IMR-90 (cell line): ENCODE results near the gene MON1A. TPM values are rescaled to one million over a fixed set of nuclear protein-coding genes. Genes with fewer than 3 reads are reported as not detected.

ENCODE experiments used
- ATAC-seq: fragments of 200-7000 bp; cut with Tn5 transposase; 2 replicates; pipeline ENCODE4 v1.9.1; 2020; ENCODE audit warnings: low read depth, mild to moderate bottlenecking, moderate library complexity
- BruUV-seq: library from RNA; stranded (reverse); fragments of 400-500 nt; replicated peaks from 2 replicates; lab custom pipeline; 2021; lab: Mats Ljungman, UMichigan
- CTCF ChIA-PET: fragments of 300-600 bp; formaldehyde crosslinking; extraction: SDS; loops from one replicate; lab custom pipeline; 2021; ENCODE audit warnings: antibody characterized with exemption; lab: Yijun Ruan, JAX
- POLR2A ChIA-PET: fragments of 300-600 bp; sonication (Branson Sonifier 250); formaldehyde crosslinking; loops from one replicate; lab custom pipeline; 2022; ENCODE audit warnings: antibody characterized with exemption; ENCODE audit not compliant: unreplicated experiment; lab: Charles Lee
- DNase-seq: peaks from one replicate; pipeline ENCODE4 v3.0.0; 2013
- H2AFZ ChIP-seq: replicated peaks from 2 replicates; pipeline ENCODE3; 2013; ENCODE audit warnings: low read length, mild to moderate bottlenecking; ENCODE audit not compliant: poor library complexity
- H2AK5ac ChIP-seq: 2 replicates; pipeline ENCODE4 v1.6.1; 2013; ENCODE audit warnings: low read depth, low read length, inconsistent platforms
- H2AK9ac ChIP-seq: replicated peaks from 2 replicates; pipeline ENCODE3; 2013; ENCODE audit warnings: mild to moderate bottlenecking, low read depth, low read length, moderate library complexity; ENCODE audit not compliant: poor library complexity
- H2BK120ac ChIP-seq: 2 replicates; pipeline ENCODE4 v1.6.1; 2013; ENCODE audit warnings: low read depth, low read length, inconsistent platforms
- H2BK15ac ChIP-seq: 3 replicates; pipeline ENCODE4 v1.6.1; 2013; ENCODE audit warnings: low read depth, low read length, inconsistent platforms
- H2BK20ac ChIP-seq: 2 replicates; pipeline ENCODE4 v1.6.1; 2013; ENCODE audit warnings: low read depth, mild to moderate bottlenecking, inconsistent platforms, low read length, moderate library complexity
- H2BK5ac ChIP-seq: 2 replicates; pipeline ENCODE4 v1.6.1; 2013; ENCODE audit warnings: mild to moderate bottlenecking, low read depth, low read length, inconsistent platforms; ENCODE audit not compliant: poor library complexity, severe bottlenecking
- H3K14ac ChIP-seq: replicated peaks from 2 replicates; pipeline ENCODE4 v1.6.1; 2013; ENCODE audit warnings: low read depth, low read length, inconsistent platforms
- H3K18ac ChIP-seq: 2 replicates; pipeline ENCODE4 v1.6.1; 2013; ENCODE audit warnings: low read depth, low read length, control low read depth
- H3K23ac ChIP-seq: 2 replicates; pipeline ENCODE4 v1.6.1; 2013; ENCODE audit warnings: low read depth, low read length, inconsistent platforms
- H3K27ac ChIP-seq: 2 replicates; pipeline ENCODE4 v1.5.1; 2013; ENCODE audit warnings: mild to moderate bottlenecking, control low read depth, low read length; ENCODE audit not compliant: insufficient read depth
- H3K27me3 ChIP-seq: 2 replicates; pipeline ENCODE4 v1.6.1; 2013; ENCODE audit warnings: low read length; ENCODE audit not compliant: control insufficient read depth, insufficient read depth
- H3K36me3 ChIP-seq: 2 replicates; pipeline ENCODE4 v1.6.1; 2013; ENCODE audit warnings: low read length, mixed read lengths; ENCODE audit not compliant: control insufficient read depth, insufficient read depth
- H3K4ac ChIP-seq: 2 replicates; pipeline ENCODE4 v1.6.1; 2013; ENCODE audit warnings: low read depth, low read length, inconsistent platforms
- H3K4me1 ChIP-seq: 2 replicates; pipeline ENCODE4 v1.6.1; 2013; ENCODE audit warnings: low read length, mixed read lengths; ENCODE audit not compliant: control insufficient read depth, insufficient read depth
- H3K4me2 ChIP-seq: 2 replicates; pipeline ENCODE4 v1.6.1; 2013; ENCODE audit warnings: low read depth, mild to moderate bottlenecking, control low read depth, low read length, moderate library complexity
- H3K4me3 ChIP-seq: 2 replicates; pipeline ENCODE4 v1.5.1; 2013; ENCODE audit warnings: low read depth, mild to moderate bottlenecking, control low read depth, low read length, moderate library complexity; ENCODE audit not compliant: insufficient read depth
- H3K56ac ChIP-seq: 2 replicates; pipeline ENCODE4 v1.6.1; 2013; ENCODE audit warnings: low read length, inconsistent platforms; ENCODE audit not compliant: insufficient read depth; ENCODE audit errors: extremely low read depth
- H3K79me1 ChIP-seq, 2 experiments: 2 replicates each; pipeline ENCODE4 v1.6.1; 2013; ENCODE audit warnings: low read length in 2 of 2, inconsistent platforms in 1 of 2, low read depth in 1 of 2
- H3K9ac ChIP-seq: 2 replicates; pipeline ENCODE4 v1.6.1; 2013; ENCODE audit warnings: low read depth, low read length, control low read depth
- H3K9me1 ChIP-seq: 2 replicates; pipeline ENCODE4 v1.6.1; 2013; ENCODE audit warnings: low read length, inconsistent platforms; ENCODE audit not compliant: insufficient read depth
- H3K9me3 ChIP-seq: 2 replicates; pipeline ENCODE4 v1.6.1; 2013; ENCODE audit warnings: low read length; ENCODE audit not compliant: control insufficient read depth, insufficient read depth
- H4K20me1 ChIP-seq: 2 replicates; pipeline ENCODE4 v1.6.1; 2013; ENCODE audit warnings: low read length, inconsistent platforms; ENCODE audit not compliant: insufficient read depth
- H4K5ac ChIP-seq: 2 replicates; pipeline ENCODE4 v1.6.1; 2013; ENCODE audit warnings: mild to moderate bottlenecking, low read depth, low read length, control low read depth
- H4K8ac ChIP-seq, 2 experiments: 2 replicates each; pipeline ENCODE4 v1.6.1; 2013; ENCODE audit warnings: low read depth in 2 of 2, low read length in 2 of 2, control low read depth in 1 of 2, inconsistent platforms in 1 of 2
- H4K91ac ChIP-seq: 2 replicates; pipeline ENCODE4 v1.6.1; 2013; ENCODE audit warnings: low read depth, low read length, inconsistent platforms; ENCODE audit not compliant: insufficient read depth
- BHLHE40 ChIP-seq: fragments of 150-350 bp; IDR thresholded peaks from 2 replicates; pipeline ENCODE4 v1.6.1; 2016; ENCODE audit warnings: mild to moderate bottlenecking, low read depth, low read length
- MAZ ChIP-seq: IDR thresholded peaks from 2 replicates; pipeline ENCODE4 v1.6.1; 2012; ENCODE audit warnings: low read depth, mild to moderate bottlenecking, low read length, improper control_type of control experiment, moderate library complexity, borderline replicate concordance
- MXI1 ChIP-seq: IDR thresholded peaks from 2 replicates; pipeline ENCODE4 v1.6.1; 2012; ENCODE audit warnings: low read depth, mild to moderate bottlenecking, low read length, moderate library complexity, borderline replicate concordance
- NFE2L2 ChIP-seq: fragments of 150-350 bp; IDR thresholded peaks from 2 replicates; pipeline ENCODE4 v1.6.1; 2016; ENCODE audit warnings: low read depth, mild to moderate bottlenecking, low read length
- POLR2A ChIP-seq: IDR thresholded peaks from 2 replicates; pipeline ENCODE4 v1.6.1; 2012; ENCODE audit warnings: mild to moderate bottlenecking, low read depth, low read length
- RCOR1 ChIP-seq: IDR thresholded peaks from 2 replicates; pipeline ENCODE4 v1.6.1; 2012; ENCODE audit warnings: mild to moderate bottlenecking, low read length, improper control_type of control experiment; ENCODE audit not compliant: insufficient replicate concordance
- RFX5 ChIP-seq: IDR thresholded peaks from 2 replicates; pipeline ENCODE4 v1.8.0; 2012; ENCODE audit warnings: low read depth, mild to moderate bottlenecking, low read length, moderate library complexity
- SMC3 ChIP-seq: fragments of 150-350 bp; IDR thresholded peaks from 2 replicates; pipeline ENCODE4 v1.6.1; 2016; ENCODE audit warnings: low read depth, mild to moderate bottlenecking, antibody characterized with exemption, low read length, moderate library complexity
- WGBS, 2 experiments: methylation state at CpG; one replicate each; pipeline versions ENCODE4 v1.1.5 to v1.1.7; 2013; ENCODE audit warnings: missing lambda C conversion rate in 2 of 2; ENCODE audit not compliant: insufficient read length in 1 of 2; ENCODE audit errors: extremely low coverage in 2 of 2; 5-methylcytosine and 5-hydroxymethylcytosine counted together
- dilution Hi-C: fragments of 300-500 bp; cut with HindIII; formaldehyde crosslinking; loops from one replicate; pipeline ENCODE4 v1.14.3; 2018; ENCODE audit warnings: low sequenced_read_pairs; ENCODE audit not compliant: unreplicated experiment
- in situ Hi-C: fragments of 300-500 bp; cut with MboI; formaldehyde crosslinking; loops from 3 replicates; pipeline ENCODE4 v1.14.3; 2019; ENCODE audit warnings: low sequenced_read_pairs, inconsistent platforms, mixed read lengths
- intact Hi-C: fragments of 100-400 bp; cut with micrococcal nuclease; formaldehyde crosslinking; loops from 2 replicates; pipeline ENCODE4 v1.10.0; 2022
- polyA plus RNA-seq, 3 experiments: library from polyadenylated mRNA; depleted of rRNA; stranded (reverse); fragments of >200 nt; gene quantifications; 2 replicates each; pipeline ENCODE4 v1.2.3, GENCODE V29; 2012; ENCODE audit warnings: low replicate concordance in 1 of 3
- total RNA-seq: library from RNA; depleted of rRNA; stranded (reverse); fragments of >200 nt; gene quantifications from 2 replicates; pipeline ENCODE4 v1.2.3, GENCODE V29; 2012
- TF ChIP-seq, protein P1 (sequence below): conservative IDR thresholded peaks from 2 replicates; pipeline ENCODE4 v1.5.1; 2012; ENCODE audit warnings: mild to moderate bottlenecking, low read depth, low read length, improper control_type of control experiment
- TF ChIP-seq, protein P2 (sequence below): fragments of 150-350 bp; IDR thresholded peaks from 2 replicates; pipeline ENCODE4 v1.6.1; 2016; ENCODE audit warnings: low read depth, mild to moderate bottlenecking, low read length, moderate library complexity, borderline replicate concordance

The MON1A gene
- total and polyA plus RNA-seq, 2 of the 4 experiments (the other 2 are of a cell fraction): 8.2 to 13.5 TPM

GRCh38 chr3:49912881-49913281, 16.7 kb downstream of the MON1A start:
- no peak overlapping the region for H4K91ac ChIP-seq
- BruUV-seq: no TSS peak
- H3K18ac ChIP-seq: no peak overlapping the region
- peaks cover 4% of the 10 kb centered on the region; the same call in 1 of the 2 replicates for H4K20me1 ChIP-seq
- ATAC-seq: no peak
- H3K4me1 ChIP-seq: no peaks in the 10 kb centered on the region
- peaks cover 4% of the 10 kb centered on the region; the same call in 1 of the 2 replicates for H3K9me1 ChIP-seq
- H3K14ac ChIP-seq: no peak overlapping the region
- peaks cover 0 to 6% of the 10 kb centered on the region in 2 experiments; a peak in 2 of 4 replicates for H3K79me1 ChIP-seq
- H3K27me3 ChIP-seq: no peaks in the 10 kb centered on the region
- H2BK15ac ChIP-seq: no peak overlapping the region
- no peaks in the 10 kb centered on the region for H3K9me3 ChIP-seq
- TF ChIP-seq RFX5: no peak
- no peak for TF ChIP-seq MXI1
- TF ChIP-seq NFE2L2: no peak
- no peak for TF ChIP-seq SMC3
- TF ChIP-seq BHLHE40: no peak
- TF ChIP-seq POLR2A: no peak
- TF ChIP-seq MAZ: no peak
- TF ChIP-seq, protein P1, sequence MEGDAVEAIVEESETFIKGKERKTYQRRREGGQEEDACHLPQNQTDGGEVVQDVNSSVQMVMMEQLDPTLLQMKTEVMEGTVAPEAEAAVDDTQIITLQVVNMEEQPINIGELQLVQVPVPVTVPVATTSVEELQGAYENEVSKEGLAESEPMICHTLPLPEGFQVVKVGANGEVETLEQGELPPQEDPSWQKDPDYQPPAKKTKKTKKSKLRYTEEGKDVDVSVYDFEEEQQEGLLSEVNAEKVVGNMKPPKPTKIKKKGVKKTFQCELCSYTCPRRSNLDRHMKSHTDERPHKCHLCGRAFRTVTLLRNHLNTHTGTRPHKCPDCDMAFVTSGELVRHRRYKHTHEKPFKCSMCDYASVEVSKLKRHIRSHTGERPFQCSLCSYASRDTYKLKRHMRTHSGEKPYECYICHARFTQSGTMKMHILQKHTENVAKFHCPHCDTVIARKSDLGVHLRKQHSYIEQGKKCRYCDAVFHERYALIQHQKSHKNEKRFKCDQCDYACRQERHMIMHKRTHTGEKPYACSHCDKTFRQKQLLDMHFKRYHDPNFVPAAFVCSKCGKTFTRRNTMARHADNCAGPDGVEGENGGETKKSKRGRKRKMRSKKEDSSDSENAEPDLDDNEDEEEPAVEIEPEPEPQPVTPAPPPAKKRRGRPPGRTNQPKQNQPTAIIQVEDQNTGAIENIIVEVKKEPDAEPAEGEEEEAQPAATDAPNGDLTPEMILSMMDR: no peak
- no peak for TF ChIP-seq RCOR1
- TF ChIP-seq, protein P2, sequence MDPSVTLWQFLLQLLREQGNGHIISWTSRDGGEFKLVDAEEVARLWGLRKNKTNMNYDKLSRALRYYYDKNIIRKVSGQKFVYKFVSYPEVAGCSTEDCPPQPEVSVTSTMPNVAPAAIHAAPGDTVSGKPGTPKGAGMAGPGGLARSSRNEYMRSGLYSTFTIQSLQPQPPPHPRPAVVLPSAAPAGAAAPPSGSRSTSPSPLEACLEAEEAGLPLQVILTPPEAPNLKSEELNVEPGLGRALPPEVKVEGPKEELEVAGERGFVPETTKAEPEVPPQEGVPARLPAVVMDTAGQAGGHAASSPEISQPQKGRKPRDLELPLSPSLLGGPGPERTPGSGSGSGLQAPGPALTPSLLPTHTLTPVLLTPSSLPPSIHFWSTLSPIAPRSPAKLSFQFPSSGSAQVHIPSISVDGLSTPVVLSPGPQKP: no peak
- H3K4me3 ChIP-seq: no peak overlapping the region
- WGBS, 2 experiments: 91% methylated on average over 4 of the region's 4 CpGs; no CpG with 5 or more reads in 1 of the 2 experiments
- no peak overlapping the region for H2AK9ac ChIP-seq
- no peak overlapping the region for H2AFZ ChIP-seq
- dilution Hi-C loops (no loop called here), intact Hi-C loops (no loop called here), in situ Hi-C loops (no loop called here)
- no peak overlapping the region for H2BK20ac ChIP-seq
- POLR2A ChIA-PET: no interaction called here
- H4K8ac ChIP-seq: no peak overlapping the region
- no peak overlapping the region for H2BK5ac ChIP-seq
- no peak overlapping the region for H3K23ac ChIP-seq
- H3K27ac ChIP-seq: no peak overlapping the region
- H2BK120ac ChIP-seq: no peak overlapping the region
- H4K5ac ChIP-seq: no peak overlapping the region
- no peak overlapping the region for H3K56ac ChIP-seq
- peaks cover 21% of the 10 kb centered on the region for H3K36me3 ChIP-seq
- CTCF ChIA-PET: no interaction called here
- H3K9ac ChIP-seq: no peak overlapping the region
- no peak overlapping the region for H3K4ac ChIP-seq
- no peak overlapping the region for H3K4me2 ChIP-seq
- H2AK5ac ChIP-seq: no peak overlapping the region
- DNase-seq: no peak
